ENCODE measurements around the gene EZR. TPM values are rescaled to one million over a fixed set of nuclear protein-coding genes. Genes with fewer than 3 reads are reported as not detected.

EZR gene
- total RNA-seq, 1 experiment from 2014 or later, result 1,402 TPM

- no peak for ATAC-seq
- H3K36me3 ChIP-seq (ENCODE audit: control insufficient read depth in 1 of 2, insufficient read depth in 2 of 2, low read length in 2 of 2), result no peaks in the 10 kb centered on the region
- no peak for DNase-seq (ENCODE audit: low read depth, low spot score)
- no peaks in the 10 kb centered on the region for H3K9me2 ChIP-seq (ENCODE audit: insufficient read depth)
- ChIA-PET RAD21 (ENCODE audit: low non-redundant PET in 1 of 2, low total read pairs in 2 of 2, uncharacterized antibody in 2 of 2, unreplicated experiment in 2 of 2) (no interaction called here), CTCF (no interaction called here), POLR2A (interaction anchor here (0.8 kb wide), 1 partner anchor 8 kb away, joined by 3 read pairs; no protein-coding TSS in a partner anchor)
- H2AFZ ChIP-seq (ENCODE audit: low read depth, low read length, poor library complexity, severe bottlenecking), result no peak overlapping the region
- no peaks in the 10 kb centered on the region for H3K27me3 ChIP-seq (ENCODE audit: insufficient read depth, low read length)
- no TSS peak for BruUV-seq (replicated peaks)
- H3K4me3 ChIP-seq (replicated peaks in 1 of 2; ENCODE audit: low read depth in 1 of 2, low read length in 2 of 2), result no peak overlapping the region
- TF ChIP-seq FOSL1 (IDR thresholded peaks at IDR 0.05; ENCODE audit: low read depth) (no peak), CBX3 (IDR thresholded peaks at IDR 0.05; ENCODE audit: low read depth) (no peak), SRF (IDR thresholded peaks at IDR 0.05; ENCODE audit: low read depth) (no peak), CTCF (IDR thresholded peaks at IDR 0.05 in 2 of 3, conservative IDR thresholded peaks at IDR 0.05 in 1 of 3; ENCODE audit: borderline replicate concordance in 1 of 3, insufficient read depth in 1 of 3, low read depth in 2 of 3, low read length in 2 of 3) (no peak), ATF3 (IDR thresholded peaks at IDR 0.05) (no peak), TCF7L2 (IDR thresholded peaks at IDR 0.05; ENCODE audit: borderline replicate concordance, extremely low read depth, insufficient read depth, insufficient read length) (no peak)
- TF ChIP-seq, protein P1, sequence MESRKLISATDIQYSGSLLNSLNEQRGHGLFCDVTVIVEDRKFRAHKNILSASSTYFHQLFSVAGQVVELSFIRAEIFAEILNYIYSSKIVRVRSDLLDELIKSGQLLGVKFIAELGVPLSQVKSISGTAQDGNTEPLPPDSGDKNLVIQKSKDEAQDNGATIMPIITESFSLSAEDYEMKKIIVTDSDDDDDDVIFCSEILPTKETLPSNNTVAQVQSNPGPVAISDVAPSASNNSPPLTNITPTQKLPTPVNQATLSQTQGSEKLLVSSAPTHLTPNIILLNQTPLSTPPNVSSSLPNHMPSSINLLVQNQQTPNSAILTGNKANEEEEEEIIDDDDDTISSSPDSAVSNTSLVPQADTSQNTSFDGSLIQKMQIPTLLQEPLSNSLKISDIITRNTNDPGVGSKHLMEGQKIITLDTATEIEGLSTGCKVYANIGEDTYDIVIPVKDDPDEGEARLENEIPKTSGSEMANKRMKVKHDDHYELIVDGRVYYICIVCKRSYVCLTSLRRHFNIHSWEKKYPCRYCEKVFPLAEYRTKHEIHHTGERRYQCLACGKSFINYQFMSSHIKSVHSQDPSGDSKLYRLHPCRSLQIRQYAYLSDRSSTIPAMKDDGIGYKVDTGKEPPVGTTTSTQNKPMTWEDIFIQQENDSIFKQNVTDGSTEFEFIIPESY (IDR thresholded peaks at IDR 0.05; ENCODE audit: extremely low read depth, insufficient replicate concordance, low read length), result no peak
- no peaks in the 10 kb centered on the region for H3K79me2 ChIP-seq (ENCODE audit: insufficient read depth, low read length)
- no peak overlapping the region for H3K4me2 ChIP-seq (ENCODE audit: low read length)
- no peaks in the 10 kb centered on the region for H3K9me3 ChIP-seq (ENCODE audit: control insufficient read depth in 1 of 2, insufficient read depth in 1 of 2, low read depth in 1 of 2, low read length in 2 of 2)
- H3K27ac ChIP-seq (ENCODE audit: low read depth, low read length), result no peak overlapping the region
- intact Hi-C loops (cut with micrococcal nuclease), result no loop called here
- H4K20me1 ChIP-seq (ENCODE audit: insufficient read depth), result no peaks in the 10 kb centered on the region
- no peak overlapping the region for H3K9ac ChIP-seq (ENCODE audit: low read length)
- peaks cover 3 to 20% of the 10 kb centered on the region in 2 experiments; a peak in 1 of 4 replicates for H3K4me1 ChIP-seq (ENCODE audit: control insufficient read depth in 1 of 2, insufficient read depth in 2 of 2, low read length in 2 of 2)
Measured at GRCh38 chr6:158830736-158831135, 11.6 kb upstream of the EZR start.

Measured in HCT116 (cell line).